ENCODE measurements around the gene MIS18BP1.

- TF ChIP-seq CTCF (IDR thresholded peaks at IDR 0.05) (no peak), POLR2AphosphoS5 (IDR thresholded peaks at IDR 0.05; ENCODE audit: low read depth, low read length) (no peak), REST (IDR thresholded peaks at IDR 0.05; ENCODE audit: insufficient read depth in 1 of 2, low read depth in 2 of 2, low read length in 1 of 2) (no peak), SIN3A (IDR thresholded peaks at IDR 0.05; ENCODE audit: borderline replicate concordance, insufficient read depth, low read depth, low read length) (no peak), TCF7L2 (IDR thresholded peaks at IDR 0.05; ENCODE audit: low read depth, low read length) (no peak)
Measured at GRCh38 chr14:45271858-45272537, 19.0 kb upstream of the MIS18BP1 start.
